Activated naive CD4-positive, alpha-beta T cell treated with Interleukin-2 at 50 U/mL for 16 hours (primary cell): ENCODE data around the gene SOX5.

Experiments used
- DNase-seq: peaks from one replicate; pipeline ENCODE4 v3.0.0-alpha.2; 2020

Gene SOX5

DNA sequence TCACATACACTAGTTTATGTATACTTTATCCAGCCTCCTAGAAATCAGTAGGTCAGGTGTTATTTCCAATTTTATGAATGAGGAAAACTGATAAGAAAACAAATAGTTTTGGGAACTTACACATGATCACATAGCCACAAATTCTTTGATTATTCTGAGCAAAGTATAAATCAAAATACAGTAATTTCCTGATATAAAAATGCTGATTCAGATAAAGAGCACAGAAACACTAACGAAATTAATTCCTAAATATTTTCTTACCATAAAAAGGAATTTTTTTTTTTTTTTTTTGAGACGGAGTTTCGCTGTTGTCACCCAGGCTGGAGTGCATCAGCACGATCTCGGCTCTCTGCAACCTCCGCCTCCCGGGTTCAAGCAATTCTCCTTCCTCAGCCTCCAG lies 275.4 kb downstream of the SOX5 start:
- no peak for DNase-seq

DNA sequence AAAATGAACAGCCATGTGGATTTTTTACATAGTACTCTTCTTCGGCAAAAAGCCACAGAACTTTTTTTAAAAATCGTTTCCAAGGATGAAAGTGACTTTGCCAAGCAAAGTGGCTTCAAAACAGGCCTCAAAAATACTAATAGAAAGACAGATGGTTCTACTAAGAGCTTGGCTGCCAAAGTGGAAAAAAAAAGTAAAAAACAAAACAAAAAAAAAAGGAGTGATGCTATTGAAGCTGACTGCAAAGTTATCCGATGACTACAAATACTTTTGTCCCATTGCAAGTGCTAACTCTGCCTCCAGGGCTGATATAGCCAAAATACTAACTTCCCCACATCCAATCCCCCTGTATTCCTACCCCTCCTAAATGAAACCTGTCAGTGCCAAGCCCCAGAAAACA lies 277.6 kb downstream of the SOX5 start:
- DNase-seq, result no peak

DNA sequence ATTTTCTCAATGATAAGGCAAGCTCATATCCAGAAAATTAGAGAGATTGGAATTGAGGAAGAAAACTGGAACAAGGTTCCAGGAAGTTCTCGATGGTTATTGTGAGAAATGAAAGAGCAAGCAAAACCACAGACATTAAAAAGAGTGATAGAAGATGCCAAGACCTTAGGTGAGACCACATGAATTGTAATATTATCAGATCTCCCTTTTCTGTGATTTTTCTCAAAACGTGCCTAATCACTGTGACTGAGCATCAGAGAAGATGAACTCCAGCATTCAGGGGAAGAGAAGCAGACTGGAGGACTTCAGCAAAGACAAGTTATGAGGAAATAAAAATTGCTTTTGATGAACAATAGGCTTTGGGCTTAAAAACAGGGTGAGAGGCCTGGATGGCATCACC lies 278.8 kb downstream of the SOX5 start:
- DNase-seq, result no peak

DNA sequence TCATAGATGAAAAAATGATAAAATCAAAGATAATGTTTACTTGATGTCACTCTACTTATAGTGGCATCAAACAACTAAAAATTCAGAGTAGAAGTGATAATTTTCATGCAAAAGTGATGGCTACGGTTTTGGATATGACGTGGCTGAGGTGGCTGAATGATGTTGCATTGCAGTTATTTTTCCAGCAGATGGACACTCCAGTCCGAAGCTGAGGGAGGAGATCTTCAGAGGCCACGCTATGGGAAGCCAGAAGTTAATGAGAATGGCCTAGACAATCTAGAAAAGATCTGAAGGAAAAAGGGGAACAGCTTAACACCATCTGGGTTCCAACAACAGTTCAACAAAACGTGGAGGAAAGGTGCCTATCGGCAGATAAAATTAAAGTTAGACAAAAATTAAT lies 279.8 kb downstream of the SOX5 start:
- no peak for DNase-seq

DNA sequence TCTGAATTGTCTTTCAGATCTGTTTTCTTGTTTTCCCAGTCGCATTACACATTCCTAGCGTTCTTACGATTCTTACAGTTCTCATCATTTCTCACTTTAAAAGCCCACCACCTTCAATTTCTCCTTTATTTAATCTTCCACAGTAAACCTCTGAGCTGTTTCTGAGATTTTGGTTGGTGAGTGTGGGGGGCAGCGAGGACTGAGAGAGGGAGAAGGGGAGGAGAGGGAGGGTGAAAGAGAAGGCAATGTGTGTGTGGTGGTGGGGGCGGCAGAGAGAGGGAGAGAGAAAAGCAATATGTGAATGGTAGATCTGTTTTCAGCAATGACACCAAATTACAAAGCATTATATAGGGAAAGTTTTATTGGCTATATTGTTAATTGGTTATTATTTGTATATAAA lies 282.6 kb downstream of the SOX5 start:
- DNase-seq, result no peak

DNA sequence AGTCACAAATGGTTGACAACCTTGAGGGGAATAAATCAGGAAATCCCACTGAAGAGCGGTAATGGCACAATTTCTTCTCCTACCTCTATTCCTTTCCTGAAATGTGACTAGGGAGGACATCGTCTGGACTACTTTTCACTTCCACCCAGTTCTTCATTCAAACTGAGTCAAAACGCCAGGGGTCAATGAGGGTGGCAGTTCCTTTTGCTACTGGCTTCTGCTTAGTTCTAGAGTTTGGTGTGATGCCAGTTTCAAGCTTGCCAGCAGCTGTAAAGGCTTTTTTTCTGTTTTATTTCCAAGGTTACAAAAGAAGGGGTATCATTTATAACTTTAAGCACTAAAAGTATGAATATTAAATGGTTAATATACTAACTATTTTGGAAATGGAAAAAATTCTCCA lies 286.5 kb downstream of the SOX5 start:
- DNase-seq, result no peak

DNA sequence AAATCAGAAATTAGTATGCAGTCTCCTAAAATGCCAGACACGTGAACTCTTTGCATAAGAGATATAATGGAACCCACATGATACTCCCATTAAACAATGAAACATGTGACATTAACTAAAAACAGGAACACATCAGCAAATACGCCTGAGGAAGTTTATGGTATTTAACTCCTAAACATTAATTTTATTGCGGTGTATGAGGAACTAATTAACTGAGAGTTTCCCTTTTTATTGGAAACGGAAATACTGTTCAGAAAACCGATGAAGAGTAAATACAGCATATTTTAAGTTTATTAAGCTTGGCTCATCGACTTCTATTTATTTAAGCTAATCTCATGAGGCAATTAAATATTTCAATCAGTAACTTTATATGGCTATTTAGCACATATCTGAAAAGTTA lies 290.3 kb downstream of the SOX5 start:
- no peak for DNase-seq

DNA sequence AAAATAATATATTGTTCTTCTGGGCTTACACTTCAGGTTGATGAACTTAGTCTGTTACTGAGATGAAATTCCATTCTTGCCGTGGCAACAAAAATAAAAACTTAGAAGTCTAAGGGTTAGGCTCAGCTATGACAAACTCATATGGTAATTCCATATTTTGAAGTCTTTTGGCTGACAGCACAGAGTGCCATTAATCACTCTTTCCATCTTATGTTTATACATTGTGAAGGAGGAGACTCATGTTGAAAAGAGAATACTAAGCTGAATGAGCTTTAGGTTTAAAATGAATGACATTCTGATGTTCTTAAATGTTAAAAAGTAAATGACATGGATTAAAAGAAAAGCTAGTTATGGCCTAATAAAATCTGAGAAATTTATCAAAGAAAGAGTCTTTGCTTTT lies 291.9 kb downstream of the SOX5 start:
- no peak for DNase-seq

DNA sequence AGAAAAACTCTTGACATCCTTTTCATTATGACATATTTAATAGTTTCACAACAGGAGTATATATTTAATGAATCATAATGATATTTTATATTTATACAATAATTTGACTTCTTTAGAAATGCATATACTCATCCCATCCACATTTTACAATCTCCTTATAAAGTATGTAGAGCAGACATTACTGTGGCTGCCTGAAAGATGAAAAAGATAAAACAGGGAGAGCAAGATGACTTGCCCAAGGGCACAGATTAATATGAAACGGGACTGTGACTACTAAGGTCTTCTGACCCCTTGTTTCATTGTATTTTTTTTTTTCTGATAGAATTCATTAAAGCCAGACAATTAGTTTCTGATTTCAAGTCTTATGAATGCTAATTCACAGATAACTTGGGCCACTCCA lies 293.6 kb downstream of the SOX5 start:
- no peak for DNase-seq

DNA sequence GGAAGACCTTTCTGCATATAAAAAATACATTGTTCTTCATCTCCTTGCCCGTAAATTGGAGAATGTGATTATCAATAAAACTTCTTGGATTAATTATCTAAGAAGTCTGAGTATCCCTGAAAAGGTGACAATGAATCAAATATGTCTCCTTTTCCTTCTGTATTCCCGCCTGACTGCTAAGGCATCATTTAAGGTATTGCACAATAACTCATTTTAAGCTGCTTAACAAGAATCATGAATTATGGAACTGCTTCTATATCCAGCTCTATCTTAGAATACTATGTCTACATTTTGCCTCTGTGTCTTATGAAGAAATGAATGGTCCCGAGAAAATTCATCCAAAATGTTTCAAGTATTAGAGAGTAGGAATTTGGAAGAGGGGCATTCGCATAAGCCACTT lies 294.4 kb downstream of the SOX5 start:
- DNase-seq, result no peak

DNA sequence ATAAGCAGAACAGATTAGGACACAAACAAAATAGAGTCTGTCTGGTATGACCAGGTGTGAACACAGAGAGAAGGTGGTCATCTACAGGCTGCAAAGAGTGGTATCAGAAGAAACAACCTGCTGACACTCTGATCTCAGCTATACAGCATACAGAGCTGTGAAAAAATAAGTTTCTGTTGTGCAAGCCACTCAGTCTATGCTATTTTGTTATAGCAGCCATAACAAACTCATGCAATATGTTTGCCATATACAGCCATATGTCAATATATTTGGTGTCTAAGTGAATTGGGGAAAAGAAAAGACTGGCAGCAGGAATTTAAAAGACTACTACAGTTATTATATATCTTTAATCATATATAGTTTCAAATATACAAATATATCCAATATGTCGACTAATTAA lies 300.9 kb downstream of the SOX5 start:
- no peak for DNase-seq

DNA sequence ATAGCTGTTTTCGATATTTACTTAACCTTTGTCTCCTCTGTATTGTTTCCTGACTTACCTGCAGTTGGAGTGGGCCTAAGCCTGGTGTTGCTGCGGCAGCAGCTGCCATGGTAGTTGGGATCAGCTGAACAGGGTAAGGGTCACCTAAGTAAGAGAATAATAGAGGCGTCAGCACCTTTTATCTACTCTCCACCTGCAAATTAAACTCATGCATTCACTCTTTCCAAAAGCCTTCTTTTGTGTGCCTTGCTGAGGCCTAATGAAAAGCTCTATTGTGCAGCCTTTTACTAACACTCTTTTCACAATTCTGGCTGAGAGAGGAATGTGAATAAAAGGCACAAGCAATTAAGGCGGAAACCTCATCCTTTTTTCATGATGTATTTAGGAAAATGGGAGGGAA lies 308.7 kb downstream of the SOX5 start:
- no peak for DNase-seq

DNA sequence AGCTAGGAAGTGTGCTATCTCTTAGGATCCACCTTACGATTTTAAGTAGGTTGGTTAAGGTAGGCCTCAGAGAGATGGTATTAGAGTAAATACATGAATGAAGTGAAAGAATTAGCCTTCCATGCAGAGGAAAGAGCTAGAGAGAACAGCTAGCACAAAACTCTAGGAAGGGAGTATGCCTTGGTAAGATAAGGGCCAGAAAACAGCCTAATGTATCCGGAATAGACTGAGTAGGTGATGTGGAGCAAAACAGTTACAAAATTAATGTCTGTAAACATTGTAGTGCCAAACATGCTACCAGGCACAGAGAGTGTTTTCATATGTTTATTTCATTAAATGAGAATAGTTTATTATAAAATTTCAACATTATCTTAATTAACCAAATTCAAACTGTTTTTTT lies 315.1 kb downstream of the SOX5 start:
- no peak for DNase-seq

DNA sequence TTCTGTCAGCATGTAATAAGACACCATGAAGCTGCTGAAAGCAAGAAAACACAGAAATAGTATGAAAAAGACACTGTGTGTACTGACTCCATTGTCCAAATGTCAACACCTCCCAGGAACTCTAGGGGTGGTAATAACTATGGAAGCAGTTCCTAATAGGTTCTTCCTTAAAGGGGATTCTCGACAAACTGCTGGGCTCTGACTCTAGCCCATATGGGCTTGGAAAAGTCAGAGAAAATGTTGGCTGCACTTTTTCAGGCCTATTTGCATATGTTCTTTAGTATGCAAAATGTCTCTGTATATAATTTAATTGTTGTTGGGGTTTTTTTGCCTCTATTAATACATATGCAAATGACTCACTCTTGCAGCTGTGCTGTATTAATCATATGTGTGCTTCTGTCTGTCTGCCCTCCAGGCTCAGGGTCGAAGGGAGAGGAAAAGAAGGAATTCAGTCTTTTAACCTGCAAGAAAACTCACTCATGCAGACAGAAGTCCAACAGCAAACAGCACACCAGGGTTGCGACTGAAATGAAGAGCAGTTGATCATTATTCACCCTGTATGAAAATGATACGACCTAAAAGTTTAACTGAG lies 317.6 kb downstream of the SOX5 start:
- no peak for DNase-seq

DNA sequence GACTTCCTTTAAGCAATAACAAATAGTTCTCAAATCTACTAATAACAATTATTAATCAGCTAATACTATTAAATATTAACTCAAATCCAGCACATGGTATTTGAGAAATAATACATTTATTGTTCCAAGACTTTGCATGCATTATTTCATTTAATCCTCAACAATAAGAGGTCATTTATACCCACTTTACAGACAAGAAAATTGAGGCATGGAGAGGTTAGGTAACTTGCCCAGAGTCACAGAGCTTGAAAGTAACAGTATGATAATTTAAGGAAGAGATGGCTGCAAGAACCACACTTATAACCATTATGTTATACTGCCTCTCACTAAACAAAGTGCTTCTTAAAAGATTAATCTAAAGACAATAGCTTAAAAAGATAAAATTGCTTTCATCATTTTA lies 318.9 kb downstream of the SOX5 start:
- no peak for DNase-seq

DNA sequence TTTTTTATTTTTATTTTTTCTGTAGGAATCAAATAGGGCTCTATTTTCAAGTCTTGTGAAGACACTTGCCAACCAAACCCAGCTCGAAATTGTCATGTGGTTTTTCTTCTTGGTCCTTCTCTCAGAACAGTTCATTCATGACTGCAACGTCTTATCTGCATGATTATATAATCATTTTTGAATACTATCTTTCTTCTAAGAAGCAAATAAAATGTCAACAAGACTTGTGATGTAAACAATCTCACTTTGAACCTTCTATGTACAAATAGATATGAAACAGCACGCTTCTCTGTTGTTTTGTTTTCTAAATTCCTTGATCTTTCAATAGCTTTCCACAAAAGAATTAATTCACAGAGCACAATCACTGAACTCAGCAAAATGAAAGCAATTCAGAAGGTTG lies 320.7 kb downstream of the SOX5 start:
- DNase-seq, result no peak

DNA sequence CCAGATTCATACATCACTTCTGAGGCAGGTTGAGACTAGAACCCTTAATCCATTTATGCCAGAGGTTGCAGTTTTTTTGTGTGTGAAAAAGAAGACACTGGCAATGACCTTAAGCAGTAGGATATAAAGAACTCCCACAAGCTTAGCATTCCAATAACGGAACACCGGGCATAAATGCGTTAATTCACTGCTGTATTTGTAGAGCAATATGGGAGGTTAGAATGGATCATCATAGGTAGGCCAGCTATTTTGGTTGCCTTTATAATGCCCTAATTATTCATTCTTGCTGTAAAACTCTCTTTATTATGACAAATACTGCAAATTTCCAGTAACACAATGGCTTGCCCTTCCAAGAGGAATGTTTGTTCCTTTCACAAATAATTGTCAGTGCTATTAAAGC lies 322.7 kb downstream of the SOX5 start:
- no peak for DNase-seq

DNA sequence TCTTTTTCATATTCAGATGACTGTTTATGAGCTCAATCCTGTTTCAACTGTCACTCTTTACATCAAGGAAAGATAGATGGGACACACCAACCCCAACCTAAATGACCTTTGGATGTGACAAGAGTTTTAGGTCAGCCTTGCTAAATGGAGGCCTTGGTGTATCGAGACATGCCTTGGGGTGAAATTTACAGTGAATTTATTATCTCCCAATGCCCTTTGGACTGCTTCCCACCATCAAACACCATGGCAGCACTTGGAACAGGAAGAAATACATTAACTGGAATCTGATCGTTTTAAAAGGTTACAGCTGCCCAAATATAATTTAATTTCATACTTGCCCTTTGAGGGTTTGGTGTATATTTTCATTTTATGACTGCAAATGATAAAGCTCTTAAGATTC lies 327.6 kb downstream of the SOX5 start:
- no peak for DNase-seq

DNA sequence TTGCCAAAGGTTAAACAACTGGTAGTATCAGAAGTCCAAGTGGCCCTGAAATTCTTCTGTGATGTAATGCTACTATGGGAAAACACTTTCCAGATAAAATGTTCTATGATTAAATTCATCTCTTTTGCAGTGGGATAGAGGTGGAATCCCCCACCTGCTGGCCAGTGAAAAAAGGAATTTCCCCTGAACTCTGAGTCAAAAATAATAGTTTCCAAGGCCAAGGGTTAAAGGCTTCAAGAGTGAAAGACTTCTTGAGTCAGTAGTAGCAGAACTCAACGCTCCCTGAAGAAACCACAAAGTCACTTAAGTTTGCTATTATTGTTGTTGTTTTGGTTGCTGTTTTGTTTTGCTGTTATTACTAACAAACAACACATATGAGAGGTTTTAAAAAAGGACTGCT lies 330.8 kb downstream of the SOX5 start:
- no peak for DNase-seq

DNA sequence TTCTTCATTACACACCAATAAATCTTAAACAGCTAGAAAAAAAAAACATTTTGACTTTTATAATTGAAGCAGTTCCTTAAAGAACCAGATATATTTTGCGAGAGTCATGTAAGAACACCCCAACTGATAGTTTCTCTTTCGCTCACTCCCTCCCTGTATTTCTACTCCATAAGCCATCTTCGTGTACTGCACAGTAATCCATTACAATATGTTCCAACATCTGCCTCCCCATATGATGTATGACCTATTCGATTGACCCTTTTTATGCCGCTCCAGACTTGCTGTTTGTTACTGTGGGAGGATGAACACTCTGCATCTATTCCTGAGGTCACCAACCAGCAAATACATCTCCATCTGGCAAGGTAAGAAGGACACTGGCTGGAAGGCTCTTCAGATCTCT lies 331.7 kb downstream of the SOX5 start:
- no peak for DNase-seq

DNA sequence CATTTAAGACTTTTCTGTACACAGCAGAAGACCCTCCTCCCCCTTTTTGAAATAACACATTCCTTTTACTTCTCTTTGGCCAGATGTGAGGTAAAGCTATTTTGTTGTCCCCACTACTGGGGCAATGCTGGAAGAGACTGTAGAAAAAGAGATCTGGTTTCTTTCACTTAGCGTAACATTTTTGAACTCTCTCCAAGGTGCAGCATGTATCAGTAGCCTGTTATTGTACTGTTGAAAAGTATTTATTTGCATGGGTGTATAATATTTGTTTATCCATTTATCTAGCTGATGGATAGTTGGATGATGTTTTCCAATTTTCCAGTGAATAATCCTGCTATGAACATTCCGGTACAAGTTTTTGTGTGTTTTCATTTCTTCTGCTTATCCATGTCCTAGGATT lies 335.2 kb downstream of the SOX5 start:
- no peak for DNase-seq

DNA sequence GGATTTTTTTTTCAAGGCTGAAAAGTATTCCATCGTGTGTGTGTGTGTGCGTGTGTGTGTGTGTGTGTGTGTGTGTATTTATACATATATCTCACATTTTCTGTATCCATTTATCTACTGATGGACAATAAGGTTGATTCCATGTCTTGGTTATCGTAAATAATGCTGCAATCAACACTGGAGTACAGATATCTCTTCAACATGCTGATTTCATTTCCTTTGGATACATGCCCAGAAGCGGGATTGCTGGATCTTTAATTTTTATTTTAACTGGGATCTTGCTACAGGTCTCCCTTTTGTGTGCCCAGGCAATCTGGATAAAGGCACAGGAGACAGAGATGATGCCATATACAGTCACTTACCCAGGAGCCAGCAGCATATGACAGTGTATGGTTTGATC lies 338.1 kb downstream of the SOX5 start:
- no peak for DNase-seq

DNA sequence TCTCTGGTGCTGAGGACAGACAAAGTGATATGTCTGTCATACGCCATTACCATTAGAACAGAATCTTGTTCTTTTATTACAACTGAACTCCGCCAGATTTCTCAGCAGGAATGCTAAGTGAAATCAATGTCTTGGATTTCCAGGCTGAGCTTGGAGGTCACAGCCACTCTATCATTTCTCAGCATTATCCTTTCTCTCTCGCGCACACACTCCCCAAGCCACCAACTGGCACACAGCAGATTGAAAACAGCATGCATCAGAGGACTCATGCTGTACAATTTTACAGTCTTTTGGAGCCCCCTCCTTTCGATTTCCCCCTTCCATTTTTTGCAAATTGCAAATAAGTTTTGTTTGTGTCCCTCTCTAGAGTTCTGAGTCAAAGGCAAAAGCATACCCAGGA lies 348.6 kb downstream of the SOX5 start:
- no peak for DNase-seq

DNA sequence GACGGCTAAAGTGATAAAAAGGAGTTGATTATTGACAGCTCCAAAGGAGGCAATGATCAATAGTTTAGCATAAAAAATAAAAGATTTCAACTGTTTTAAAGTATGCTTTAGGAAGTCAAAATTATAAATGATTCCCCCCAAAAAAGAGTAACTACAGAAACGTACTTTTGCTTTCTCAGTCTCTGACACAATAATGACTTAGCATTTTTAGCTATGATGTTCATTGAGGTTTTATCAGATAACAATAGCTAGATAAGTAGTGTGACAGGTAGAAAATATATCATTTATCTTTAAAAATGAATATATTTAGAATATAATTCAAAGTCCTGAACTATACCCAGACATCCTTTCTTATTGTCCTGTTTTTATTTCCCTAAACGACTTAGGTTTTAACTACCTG lies 352.9 kb downstream of the SOX5 start:
- DNase-seq, result no peak

DNA sequence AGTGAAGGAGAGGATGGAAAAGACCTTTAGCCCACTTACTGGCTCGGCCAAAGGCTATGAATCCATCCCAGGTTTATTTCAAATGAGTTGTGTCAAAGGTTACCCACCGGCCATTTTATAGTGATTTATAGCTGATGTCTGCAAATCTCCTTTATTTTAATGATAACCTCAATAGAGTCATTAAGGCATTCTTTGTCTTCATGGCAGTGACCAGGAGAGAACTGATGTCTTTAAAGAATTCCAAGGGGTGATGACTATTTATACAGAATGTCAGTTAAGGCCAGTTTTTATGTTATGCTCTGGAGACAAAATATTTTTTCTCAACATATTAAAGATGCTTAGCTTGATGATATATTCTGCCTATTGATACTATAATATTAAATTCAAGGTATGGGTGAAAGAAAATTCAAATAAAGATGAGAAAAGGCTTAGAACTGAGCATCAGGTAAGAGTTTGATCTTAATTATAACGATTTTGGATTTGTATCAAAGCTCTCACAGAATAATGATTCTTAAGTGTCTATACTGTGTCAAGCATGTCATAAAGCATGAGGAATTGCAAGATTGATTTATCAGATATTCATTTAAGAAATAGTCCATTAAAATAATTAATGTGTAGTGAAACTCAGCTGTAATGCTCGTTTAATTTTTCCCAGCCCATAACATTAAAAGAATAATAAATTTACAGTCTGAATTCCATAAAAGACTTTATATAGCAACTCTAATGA lies 361.5 kb downstream of the SOX5 start:
- no peak for DNase-seq
